CD4-positive, alpha-beta T cell (primary cell): ENCODE results near the gene MAML2. TPM values are rescaled to one million over a fixed set of nuclear protein-coding genes. Genes with fewer than 3 reads are reported as not detected.

Experiments
- ATAC-seq: fragments of 200-7000 bp; cut with Tn5 transposase; one replicate; pipeline ENCODE4 v1.10.0; 2022; ENCODE audit warnings: mild to moderate bottlenecking; ENCODE audit not compliant: poor library complexity
- CTCF ChIA-PET: fragments of 350-600 bp; sonication (Branson Sonifier 250); formaldehyde crosslinking; loops from one replicate; lab custom pipeline; 2021; ENCODE audit warnings: antibody characterized with exemption, inconsistent platforms; lab: Charles Lee
- POLR2A ChIA-PET: fragments of 350-600 bp; sonication (Branson Sonifier 250); formaldehyde crosslinking; loops from one replicate; lab custom pipeline; 2021; ENCODE audit warnings: antibody characterized with exemption, inconsistent platforms; lab: Charles Lee
- DNase-seq, 14 experiments: peaks; one replicate each; pipeline ENCODE4 v3.0.0-alpha.2; 2013 to 2020; ENCODE audit warnings: mixed read lengths in 2 of 14
- H3K27ac ChIP-seq, 2 donors: one replicate each; pipeline versions ENCODE4 v1.5.1 to v1.7.0; 2013; ENCODE audit warnings: low read length in 2 of 2, low read depth in 1 of 2, mild to moderate bottlenecking in 1 of 2
- H3K27me3 ChIP-seq, 2 experiments: 1 replicate in 1 of 2; 2 replicates in 1 of 2; pipeline versions ENCODE4 v1.6.1 to v1.7.0; 2013; ENCODE audit warnings: low read length in 2 of 2, control low read depth in 1 of 2, mild to moderate bottlenecking in 1 of 2, moderate library complexity in 1 of 2; ENCODE audit not compliant: insufficient read depth in 2 of 2, control insufficient read depth in 1 of 2
- H3K36me3 ChIP-seq: one replicate; pipeline ENCODE4 v1.6.1; 2013; ENCODE audit warnings: low read length, control low read depth; ENCODE audit not compliant: insufficient read depth
- H3K4me1 ChIP-seq: one replicate; pipeline ENCODE4 v1.6.1; 2013; ENCODE audit warnings: low read length, control low read depth; ENCODE audit not compliant: insufficient read depth
- H3K4me3 ChIP-seq: one replicate; pipeline ENCODE4 v1.5.1; 2013; ENCODE audit warnings: mild to moderate bottlenecking, low read length, moderate library complexity
- H3K9me3 ChIP-seq, 2 experiments: 1 replicate in 1 of 2; 2 replicates in 1 of 2; pipeline versions ENCODE4 v1.6.1 to v1.7.0; 2013; ENCODE audit warnings: low read length in 2 of 2, mild to moderate bottlenecking in 2 of 2, control low read depth in 1 of 2, moderate library complexity in 1 of 2; ENCODE audit not compliant: control insufficient read depth in 1 of 2, insufficient read depth in 1 of 2
- H3K27ac Mint-ChIP-seq: one replicate; pipeline ENCODE4 v1.8.0; 2020; ENCODE audit warnings: mixed read lengths
- H3K27me3 Mint-ChIP-seq: one replicate; pipeline ENCODE4 v1.8.0; 2021; ENCODE audit warnings: mixed read lengths
- H3K36me3 Mint-ChIP-seq: one replicate; pipeline ENCODE4 v1.8.0; 2021; ENCODE audit warnings: low read depth, mixed read lengths
- H3K4me1 Mint-ChIP-seq: one replicate; pipeline ENCODE4 v1.8.0; 2021; ENCODE audit warnings: low read depth, mixed read lengths
- H3K4me3 Mint-ChIP-seq: one replicate; pipeline ENCODE4 v1.8.0; 2020; ENCODE audit warnings: mild to moderate bottlenecking, mixed read lengths
- H3K9me3 Mint-ChIP-seq: one replicate; pipeline ENCODE4 v1.8.0; 2020; ENCODE audit warnings: mixed read lengths
- intact Hi-C, 2 experiments: fragments of 100-400 bp; cut with DNase I in 1 of 2; cut with micrococcal nuclease in 1 of 2; formaldehyde crosslinking; loops; one replicate each; pipeline versions ENCODE4 v1.15.1 to v1.9.0; 2023 to 2025; cut with DNase I, micrococcal nuclease
- total RNA-seq, 174 experiments: library from RNA in 2 of 174; stranded (reverse) in 2 of 174; gene quantifications; one replicate each; pipeline ENCODE4 v1.2.3 and lab custom pipeline; 2021 to 2026
- TF ChIP-seq, protein P1 (sequence below): fragments of 200-600 bp; IDR thresholded peaks from one replicate; pipeline ENCODE4 v1.8.0; 2022; ENCODE audit warnings: antibody characterized with exemption, mild to moderate bottlenecking

MAML2 gene
- total RNA-seq, 2 experiments from 2014 or later: 58.8 to 59.8 TPM

DNA sequence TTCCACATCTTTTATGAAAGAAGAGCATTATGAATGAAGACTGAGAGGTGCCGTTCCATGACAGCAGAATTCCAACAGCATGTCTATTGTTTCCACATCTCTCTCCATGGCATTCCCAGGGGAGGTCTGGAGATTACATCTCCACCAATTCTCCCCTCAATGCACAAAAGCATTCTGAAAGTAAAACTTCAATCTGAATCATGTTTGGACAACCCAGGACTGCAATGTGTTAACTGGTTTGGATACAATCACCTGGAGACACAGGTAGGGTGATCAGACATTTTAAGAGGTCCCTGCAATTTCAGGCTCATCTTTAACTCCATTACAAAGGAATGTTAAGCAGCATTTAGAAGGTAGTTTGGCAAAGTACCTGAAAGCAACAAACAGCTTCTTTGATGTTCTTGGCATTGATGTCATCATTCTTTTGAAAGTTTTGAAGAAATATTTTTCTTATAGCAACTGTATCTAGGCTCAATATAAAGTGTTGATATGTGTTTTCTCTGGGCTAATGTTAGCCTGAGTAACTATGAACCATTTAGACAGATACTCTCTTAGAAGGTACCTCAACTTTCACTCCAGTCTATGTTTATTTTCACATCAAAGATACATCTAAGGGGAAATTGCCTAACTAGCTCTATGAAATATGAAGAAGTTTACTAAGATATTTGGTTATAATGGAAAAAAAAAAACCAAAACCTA is 237.6 kb downstream of the MAML2 start:
- intact Hi-C loops: loop anchor here in 1 of 2 experiments (1.0 to 5.0 kb wide), 4 partner anchors 48 to 237 kb away; partner anchors contain the start of gene MAML2
- H3K4me3 Mint-ChIP-seq: peak overlapping the region; percentile 5

DNA sequence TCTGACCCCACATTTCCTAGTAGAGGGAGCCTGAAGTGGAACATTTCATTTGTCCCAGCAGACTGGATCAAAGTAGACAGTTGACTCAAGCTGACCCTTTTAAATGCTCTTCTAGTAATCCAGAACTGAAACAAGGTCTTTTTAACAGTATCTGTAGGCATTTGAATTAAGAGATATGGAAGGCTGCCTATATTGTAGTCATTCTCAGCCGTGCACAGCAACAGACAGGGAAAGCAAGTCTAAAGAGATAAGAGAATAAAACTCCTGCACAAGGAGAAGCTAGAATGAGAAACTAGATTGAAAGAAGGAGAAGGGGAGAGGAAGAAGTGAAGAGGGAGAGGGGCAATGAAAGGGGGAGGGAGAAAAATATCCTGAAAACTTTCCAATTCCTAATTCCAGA is 238.5 kb downstream of the MAML2 start:
- ATAC-seq (no peak), DNase-seq (no peak)
- H3K4me3 Mint-ChIP-seq: no peak overlapping the region
- H3K4me1 Mint-ChIP-seq: peaks cover 43% of the 10 kb centered on the region
- Histone ChIP-seq H3K4me3 (no peak overlapping the region), H3K27me3 (no peaks in the 10 kb centered on the region), H3K36me3 (no peaks in the 10 kb centered on the region), H3K27ac (no peak overlapping the region), H3K4me1 (peaks cover 6% of the 10 kb centered on the region), H3K9me3 (no peaks in the 10 kb centered on the region)
- peak overlapping the region; percentile 94 for H3K27ac Mint-ChIP-seq
- POLR2A ChIA-PET: interaction anchor here (0.5 to 0.6 kb wide), 2 partner anchors 142 to 1174 kb away, joined by 3 read pairs; no protein-coding TSS in a partner anchor
- CTCF ChIA-PET: interaction anchor here (0.6 to 2.2 kb wide), 4 partner anchors 44 to 239 kb away, joined by 3 to 9 read pairs (median 3); partner anchors contain the start of gene MAML2
- H3K27me3 Mint-ChIP-seq: no peaks in the 10 kb centered on the region
- no peaks in the 10 kb centered on the region for H3K9me3 Mint-ChIP-seq
- H3K36me3 Mint-ChIP-seq: peaks cover 55% of the 10 kb centered on the region
- TF ChIP-seq, protein P1, sequence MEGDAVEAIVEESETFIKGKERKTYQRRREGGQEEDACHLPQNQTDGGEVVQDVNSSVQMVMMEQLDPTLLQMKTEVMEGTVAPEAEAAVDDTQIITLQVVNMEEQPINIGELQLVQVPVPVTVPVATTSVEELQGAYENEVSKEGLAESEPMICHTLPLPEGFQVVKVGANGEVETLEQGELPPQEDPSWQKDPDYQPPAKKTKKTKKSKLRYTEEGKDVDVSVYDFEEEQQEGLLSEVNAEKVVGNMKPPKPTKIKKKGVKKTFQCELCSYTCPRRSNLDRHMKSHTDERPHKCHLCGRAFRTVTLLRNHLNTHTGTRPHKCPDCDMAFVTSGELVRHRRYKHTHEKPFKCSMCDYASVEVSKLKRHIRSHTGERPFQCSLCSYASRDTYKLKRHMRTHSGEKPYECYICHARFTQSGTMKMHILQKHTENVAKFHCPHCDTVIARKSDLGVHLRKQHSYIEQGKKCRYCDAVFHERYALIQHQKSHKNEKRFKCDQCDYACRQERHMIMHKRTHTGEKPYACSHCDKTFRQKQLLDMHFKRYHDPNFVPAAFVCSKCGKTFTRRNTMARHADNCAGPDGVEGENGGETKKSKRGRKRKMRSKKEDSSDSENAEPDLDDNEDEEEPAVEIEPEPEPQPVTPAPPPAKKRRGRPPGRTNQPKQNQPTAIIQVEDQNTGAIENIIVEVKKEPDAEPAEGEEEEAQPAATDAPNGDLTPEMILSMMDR: no peak
- intact Hi-C loops: loop anchor here in 1 of 2 experiments (5.0 kb wide), 2 partner anchors 68 to 238 kb away; partner anchors contain the start of gene MAML2

More for the DNA sequence above, 237.6 kb downstream of the MAML2 start:
- Histone ChIP-seq H3K4me3 (no peak overlapping the region), H3K36me3 (no peaks in the 10 kb centered on the region), H3K4me1 (peaks cover 6% of the 10 kb centered on the region), H3K27ac (no peak overlapping the region), H3K9me3 (no peaks in the 10 kb centered on the region), H3K27me3 (no peaks in the 10 kb centered on the region)
- TF ChIP-seq, protein P1: no peak
- ATAC-seq (peak; percentile 94), DNase-seq (peak in 3 of 14 experiments; percentile 43 to 76 (median 70))
- Mint-ChIP-seq H3K36me3 (peaks cover 50% of the 10 kb centered on the region), H3K9me3 (no peaks in the 10 kb centered on the region), H3K4me1 (peaks cover 40% of the 10 kb centered on the region), H3K27ac (peak overlapping the region; percentile 94), H3K27me3 (no peaks in the 10 kb centered on the region)
- ChIA-PET POLR2A (interaction anchor here (0.8 to 1.7 kb wide), 3 partner anchors 9 to 238 kb away, joined by 4 to 5 read pairs (median 4); partner anchors contain the start of gene MAML2), CTCF (interaction anchor here (1.7 to 2.2 kb wide), 3 partner anchors 94 to 238 kb away, joined by 3 to 9 read pairs (median 7); partner anchors contain the start of gene MAML2)

- CTCF ChIA-PET: interaction anchor here (1.2 to 1.7 kb wide), 2 partner anchors 43 to 234 kb away, joined by 3 read pairs; no protein-coding TSS in a partner anchor
- Histone ChIP-seq H3K9me3 (no peaks in the 10 kb centered on the region), H3K4me1 (peaks cover 6% of the 10 kb centered on the region), H3K36me3 (no peaks in the 10 kb centered on the region), H3K27ac (no peak overlapping the region), H3K27me3 (no peaks in the 10 kb centered on the region), H3K4me3 (no peak overlapping the region)
- Mint-ChIP-seq H3K4me3 (no peak overlapping the region), H3K27ac (peak overlapping the region; percentile 52), H3K36me3 (peaks cover 63% of the 10 kb centered on the region), H3K4me1 (peaks cover 51% of the 10 kb centered on the region), H3K27me3 (no peaks in the 10 kb centered on the region), H3K9me3 (no peaks in the 10 kb centered on the region)
- intact Hi-C loops: loop anchor here in 1 of 2 experiments (5.0 kb wide), 2 partner anchors 69 to 239 kb away; partner anchors contain the start of gene MAML2
- TF ChIP-seq, protein P1: no peak
- POLR2A ChIA-PET: interaction anchor here (0.5 kb wide), 1 partner anchor 143 kb away, joined by 3 read pairs; no protein-coding TSS in a partner anchor
- DNase-seq (no peak), ATAC-seq (no peak)
Measured at GRCh38 chr11:96103721-96104120, 239.3 kb downstream of the MAML2 start.
